ENCODE data around the gene ACOXL.

- no peak for TF ChIP-seq POLR2A (IDR thresholded peaks at IDR 0.05; ENCODE audit: low read length)
- no peak for TF ChIP-seq GATA1 (IDR thresholded peaks at IDR 0.05; ENCODE audit: low read depth, low read length)
These were observed 296.3 kb downstream of the ACOXL start for GRCh38 chr2:111028720-111029119.

Measured in erythroblast (primary cell).